SK-N-MC (cell line): Measurements from ENCODE around the gene RASSF9.

ENCODE experiments used
- EZH2 ChIP-seq: fragments of 200-600 bp; sonication (generic); IDR thresholded peaks from one replicate; pipeline ENCODE4 v1.6.1; 2017; ENCODE audit warnings: antibody characterized with exemption
- FOXP2 ChIP-seq: optimal IDR thresholded peaks from 2 replicates; pipeline ENCODE3; 2011; ENCODE audit warnings: mild to moderate bottlenecking, moderate library complexity; ENCODE audit not compliant: insufficient read depth; ENCODE audit errors: extremely low read length, control extremely low read depth
- POLR2AphosphoS5 ChIP-seq: IDR thresholded peaks from 2 replicates; pipeline ENCODE4 v1.6.1; 2012; ENCODE audit warnings: mild to moderate bottlenecking, low read depth, low read length, borderline replicate concordance

GRCh38 chr12:85805654-85806053 is 30.6 kb downstream of the RASSF9 start:
- TF ChIP-seq EZH2: no peak
- TF ChIP-seq POLR2AphosphoS5: no peak
- no peak for TF ChIP-seq FOXP2
